ENCODE results near the gene SLFN5. TPM values are rescaled to one million over a fixed set of nuclear protein-coding genes. Genes with fewer than 3 reads are reported as not detected.

SLFN5 gene
- total and polyA plus RNA-seq, 2 of the 13 experiments (the other 11 are each of a cell fraction or from before 2014, with no cell fraction given), result 0.25 to 0.35 TPM

DNA sequence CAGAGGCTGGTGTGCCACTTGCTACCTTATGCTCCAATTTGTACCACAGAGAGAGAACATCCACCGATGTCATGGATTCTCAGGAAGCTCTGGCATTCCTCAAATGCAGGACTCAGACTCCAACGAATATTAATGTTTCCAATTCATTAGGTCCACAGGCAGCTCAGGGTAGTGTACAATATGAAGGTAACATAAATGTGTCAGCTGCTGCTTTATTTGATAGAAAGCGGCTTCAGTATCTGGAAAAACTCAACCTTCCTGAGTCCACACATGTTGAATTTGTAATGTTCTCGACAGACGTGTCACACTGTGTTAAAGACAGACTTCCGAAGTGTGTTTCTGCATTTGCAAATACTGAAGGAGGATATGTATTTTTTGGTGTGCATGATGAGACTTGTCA is 16.1 kb downstream of the SLFN5 start (continued):
- TF ChIP-seq, protein P1, sequence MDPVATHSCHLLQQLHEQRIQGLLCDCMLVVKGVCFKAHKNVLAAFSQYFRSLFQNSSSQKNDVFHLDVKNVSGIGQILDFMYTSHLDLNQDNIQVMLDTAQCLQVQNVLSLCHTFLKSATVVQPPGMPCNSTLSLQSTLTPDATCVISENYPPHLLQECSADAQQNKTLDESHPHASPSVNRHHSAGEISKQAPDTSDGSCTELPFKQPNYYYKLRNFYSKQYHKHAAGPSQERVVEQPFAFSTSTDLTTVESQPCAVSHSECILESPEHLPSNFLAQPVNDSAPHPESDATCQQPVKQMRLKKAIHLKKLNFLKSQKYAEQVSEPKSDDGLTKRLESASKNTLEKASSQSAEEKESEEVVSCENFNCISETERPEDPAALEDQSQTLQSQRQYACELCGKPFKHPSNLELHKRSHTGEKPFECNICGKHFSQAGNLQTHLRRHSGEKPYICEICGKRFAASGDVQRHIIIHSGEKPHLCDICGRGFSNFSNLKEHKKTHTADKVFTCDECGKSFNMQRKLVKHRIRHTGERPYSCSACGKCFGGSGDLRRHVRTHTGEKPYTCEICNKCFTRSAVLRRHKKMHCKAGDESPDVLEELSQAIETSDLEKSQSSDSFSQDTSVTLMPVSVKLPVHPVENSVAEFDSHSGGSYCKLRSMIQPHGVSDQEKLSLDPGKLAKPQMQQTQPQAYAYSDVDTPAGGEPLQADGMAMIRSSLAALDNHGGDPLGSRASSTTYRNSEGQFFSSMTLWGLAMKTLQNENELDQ (CRISPR knock-in tag; IDR thresholded peaks at IDR 0.05; ENCODE audit: borderline replicate concordance), result no peak
- TF ChIP-seq CBX2 (IDR thresholded peaks at IDR 0.05; ENCODE audit: low read depth, low read length) (no peak), CBX2 (CRISPR knock-in tag; IDR thresholded peaks at IDR 0.05; ENCODE audit: low read depth) (no peak), HDAC1 (CRISPR knock-in tag; IDR thresholded peaks at IDR 0.05) (no peak)

DNA sequence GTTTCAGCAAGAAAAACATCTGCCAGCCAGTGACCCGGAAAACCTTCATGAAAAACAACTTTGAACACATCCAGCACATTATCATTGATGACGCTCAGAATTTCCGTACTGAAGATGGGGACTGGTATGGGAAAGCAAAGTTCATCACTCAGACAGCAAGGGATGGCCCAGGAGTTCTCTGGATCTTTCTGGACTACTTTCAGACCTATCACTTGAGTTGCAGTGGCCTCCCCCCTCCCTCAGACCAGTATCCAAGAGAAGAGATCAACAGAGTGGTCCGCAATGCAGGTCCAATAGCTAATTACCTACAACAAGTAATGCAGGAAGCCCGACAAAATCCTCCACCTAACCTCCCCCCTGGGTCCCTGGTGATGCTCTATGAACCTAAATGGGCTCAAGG is 22.2 kb downstream of the SLFN5 start:
- Histone ChIP-seq H3K4me2 (ENCODE audit: low read depth, low read length) (no peak overlapping the region), H3K9me3 (ENCODE audit: low read length) (no peaks in the 10 kb centered on the region), H3K79me2 (ENCODE audit: insufficient read depth, low read length) (no peaks in the 10 kb centered on the region), H3K4me1 (ENCODE audit: insufficient read depth, low read length) (no peaks in the 10 kb centered on the region), H2AFZ (ENCODE audit: low read length) (no peak overlapping the region), H3K4me3 (replicated peaks in 1 of 3; ENCODE audit: insufficient read depth in 1 of 3, low read depth in 2 of 3, low read length in 3 of 3) (no peak overlapping the region), H4K20me1 (ENCODE audit: insufficient read depth, low read length) (no peaks in the 10 kb centered on the region), H3K36me3 (replicated peaks in 1 of 2; ENCODE audit: control insufficient read depth in 1 of 2, insufficient read depth in 2 of 2, low read length in 2 of 2) (no peaks in the 10 kb centered on the region), H3K27ac (ENCODE audit: extremely low read length, insufficient read depth, low read length) (no peak overlapping the region), H3K9ac (ENCODE audit: insufficient read depth, low read depth, low read length) (no peak overlapping the region), H3K27me3 (ENCODE audit: control insufficient read depth in 1 of 2, insufficient read depth in 2 of 2, low read length in 2 of 2) (no peaks in the 10 kb centered on the region; a peak in 1 of 5 replicates)
- BruUV-seq (replicated peaks), result no TSS peak
- no peak for ATAC-seq
- in situ Hi-C loops (cut with HindIII; ENCODE audit: extremely low pct_ligation_motif_present, low pct_unique_long_range_greater_than_20kb) (no loop called here), intact Hi-C loops (cut with micrococcal nuclease; ENCODE audit: unreplicated experiment) (no loop called here)
- ChIA-PET CTCF (ENCODE audit: low intra/inter-chr PET ratio, low total read pairs) (no interaction called here), POLR2A (no interaction called here)
- 81% methylated on average over 3 of the region's 5 CpGs for WGBS (ENCODE audit: low lambda C conversion rate)
- no peak for DNase-seq (ENCODE audit: low spot score)
- FAIRE-seq, result no peak
- TF ChIP-seq NR2F2 (IDR thresholded peaks at IDR 0.05; ENCODE audit: borderline replicate concordance, low read depth) (no peak), RFX5 (IDR thresholded peaks at IDR 0.05; ENCODE audit: low read depth, low read length) (no peak), ZMYM2 (CRISPR knock-in tag; IDR thresholded peaks at IDR 0.05) (no peak), ZNF331 (CRISPR knock-in tag; IDR thresholded peaks at IDR 0.05) (no peak), ZNF598 (CRISPR knock-in tag; IDR thresholded peaks at IDR 0.05; ENCODE audit: borderline replicate concordance) (no peak), SYNCRIP (IDR thresholded peaks at IDR 0.05; ENCODE audit: insufficient read depth, low read depth, low read length) (no peak), ZKSCAN8 (CRISPR knock-in tag; IDR thresholded peaks at IDR 0.05; ENCODE audit: borderline replicate concordance) (no peak), RFXAP (CRISPR knock-in tag; IDR thresholded peaks at IDR 0.05; ENCODE audit: borderline replicate concordance) (no peak), IKZF1 (IDR thresholded peaks at IDR 0.05) (no peak), ZNF567 (CRISPR knock-in tag; IDR thresholded peaks at IDR 0.05; ENCODE audit: borderline replicate concordance) (no peak), FIP1L1 (IDR thresholded peaks at IDR 0.05; ENCODE audit: borderline replicate concordance, insufficient read depth, low read depth, low read length) (no peak)
- TF ChIP-seq, protein P2, sequence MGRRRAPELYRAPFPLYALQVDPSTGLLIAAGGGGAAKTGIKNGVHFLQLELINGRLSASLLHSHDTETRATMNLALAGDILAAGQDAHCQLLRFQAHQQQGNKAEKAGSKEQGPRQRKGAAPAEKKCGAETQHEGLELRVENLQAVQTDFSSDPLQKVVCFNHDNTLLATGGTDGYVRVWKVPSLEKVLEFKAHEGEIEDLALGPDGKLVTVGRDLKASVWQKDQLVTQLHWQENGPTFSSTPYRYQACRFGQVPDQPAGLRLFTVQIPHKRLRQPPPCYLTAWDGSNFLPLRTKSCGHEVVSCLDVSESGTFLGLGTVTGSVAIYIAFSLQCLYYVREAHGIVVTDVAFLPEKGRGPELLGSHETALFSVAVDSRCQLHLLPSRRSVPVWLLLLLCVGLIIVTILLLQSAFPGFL (CRISPR knock-in tag; IDR thresholded peaks at IDR 0.05), result no peak
- TF ChIP-seq, protein P3, sequence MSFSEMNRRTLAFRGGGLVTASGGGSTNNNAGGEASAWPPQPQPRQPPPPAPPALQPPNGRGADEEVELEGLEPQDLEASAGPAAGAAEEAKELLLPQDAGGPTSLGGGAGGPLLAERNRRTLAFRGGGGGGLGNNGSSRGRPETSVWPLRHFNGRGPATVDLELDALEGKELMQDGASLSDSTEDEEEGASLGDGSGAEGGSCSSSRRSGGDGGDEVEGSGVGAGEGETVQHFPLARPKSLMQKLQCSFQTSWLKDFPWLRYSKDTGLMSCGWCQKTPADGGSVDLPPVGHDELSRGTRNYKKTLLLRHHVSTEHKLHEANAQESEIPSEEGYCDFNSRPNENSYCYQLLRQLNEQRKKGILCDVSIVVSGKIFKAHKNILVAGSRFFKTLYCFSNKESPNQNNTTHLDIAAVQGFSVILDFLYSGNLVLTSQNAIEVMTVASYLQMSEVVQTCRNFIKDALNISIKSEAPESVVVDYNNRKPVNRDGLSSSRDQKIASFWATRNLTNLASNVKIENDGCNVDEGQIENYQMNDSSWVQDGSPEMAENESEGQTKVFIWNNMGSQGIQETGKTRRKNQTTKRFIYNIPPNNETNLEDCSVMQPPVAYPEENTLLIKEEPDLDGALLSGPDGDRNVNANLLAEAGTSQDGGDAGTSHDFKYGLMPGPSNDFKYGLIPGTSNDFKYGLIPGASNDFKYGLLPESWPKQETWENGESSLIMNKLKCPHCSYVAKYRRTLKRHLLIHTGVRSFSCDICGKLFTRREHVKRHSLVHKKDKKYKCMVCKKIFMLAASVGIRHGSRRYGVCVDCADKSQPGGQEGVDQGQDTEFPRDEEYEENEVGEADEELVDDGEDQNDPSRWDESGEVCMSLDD (CRISPR knock-in tag; IDR thresholded peaks at IDR 0.05; ENCODE audit: borderline replicate concordance), result no peak
- TF ChIP-seq, protein P4, sequence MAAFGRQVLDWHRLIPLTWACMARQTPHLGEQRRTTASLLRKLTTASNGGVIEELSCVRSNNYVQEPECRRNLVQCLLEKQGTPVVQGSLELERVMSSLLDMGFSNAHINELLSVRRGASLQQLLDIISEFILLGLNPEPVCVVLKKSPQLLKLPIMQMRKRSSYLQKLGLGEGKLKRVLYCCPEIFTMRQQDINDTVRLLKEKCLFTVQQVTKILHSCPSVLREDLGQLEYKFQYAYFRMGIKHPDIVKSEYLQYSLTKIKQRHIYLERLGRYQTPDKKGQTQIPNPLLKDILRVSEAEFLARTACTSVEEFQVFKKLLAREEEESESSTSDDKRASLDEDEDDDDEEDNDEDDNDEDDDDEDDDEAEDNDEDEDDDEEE (CRISPR knock-in tag; IDR thresholded peaks at IDR 0.05), result no peak
